Smooth muscle cell (in vitro differentiated cells): Measurements from ENCODE around the gene CILP2. TPM values are rescaled to one million over a fixed set of nuclear protein-coding genes. Genes with fewer than 3 reads are reported as not detected.

Source experiments
- DNase-seq: peaks from one replicate; lab custom pipeline; 2025; ENCODE audit not compliant: unreplicated experiment; lab: John Stamatoyannopoulos, UW
- H2AFZ ChIP-seq: fragments of 200-600 bp; sonication (generic); 2 replicates; pipeline ENCODE4 v1.6.0; 2016; ENCODE audit warnings: antibody characterized with exemption, low read depth, mild to moderate bottlenecking
- H3F3A ChIP-seq: fragments of 200-600 bp; sonication (generic); 2 replicates; pipeline ENCODE4 v1.6.0; 2017; ENCODE audit warnings: antibody characterized with exemption, low read depth
- H3K27ac ChIP-seq: fragments of 200-600 bp; sonication (generic); 2 replicates; pipeline ENCODE4 v1.5.1; 2016; ENCODE audit warnings: low read depth, mild to moderate bottlenecking
- H3K27me3 ChIP-seq: fragments of 200-600 bp; sonication (generic); 2 replicates; pipeline ENCODE4 v1.6.1; 2016; ENCODE audit warnings: low read depth, mild to moderate bottlenecking
- H3K36me3 ChIP-seq: fragments of 200-600 bp; sonication (generic); 2 replicates; pipeline ENCODE4 v1.5.1; 2016; ENCODE audit warnings: low read depth
- H3K4me1 ChIP-seq: fragments of 200-600 bp; sonication (generic); 2 replicates; pipeline ENCODE4 v1.5.1; 2016; ENCODE audit warnings: low read depth
- H3K4me2 ChIP-seq: fragments of 200-600 bp; sonication (generic); 2 replicates; pipeline ENCODE4 v1.6.0; 2016; ENCODE audit warnings: mild to moderate bottlenecking
- H3K4me3 ChIP-seq: fragments of 200-600 bp; sonication (generic); 2 replicates; pipeline ENCODE4 v1.5.1; 2016; ENCODE audit warnings: mild to moderate bottlenecking
- H3K79me2 ChIP-seq: fragments of 200-600 bp; sonication (generic); 2 replicates; pipeline ENCODE4 v1.6.0; 2016; ENCODE audit warnings: low read depth, mild to moderate bottlenecking
- H3K9ac ChIP-seq: fragments of 200-600 bp; sonication (generic); 2 replicates; pipeline ENCODE4 v1.6.0; 2016; ENCODE audit warnings: low read depth
- H3K9me3 ChIP-seq: fragments of 200-600 bp; sonication (generic); replicated peaks from 2 replicates; pipeline ENCODE4 v1.5.1; 2016; ENCODE audit warnings: low read depth
- H4K20me1 ChIP-seq: fragments of 200-600 bp; sonication (generic); 2 replicates; pipeline ENCODE4 v1.6.0; 2016; ENCODE audit warnings: low read depth
- CTCF ChIP-seq: fragments of 200-600 bp; sonication (generic); IDR thresholded peaks from 2 replicates; pipeline ENCODE4 v1.5.1; 2017; ENCODE audit warnings: borderline replicate concordance, mild to moderate bottlenecking, antibody characterized with exemption; ENCODE audit not compliant: insufficient read depth, poor library complexity, severe bottlenecking
- WGBS: methylation state at CpG from one replicate; pipeline ENCODE4 v1.1.7; 2016; ENCODE audit warnings: low lambda C conversion rate; 5-methylcytosine and 5-hydroxymethylcytosine counted together
- polyA plus RNA-seq: library from polyadenylated mRNA; unstranded; fragments of >200 nt; fragmentation: Nextera tagmentation; extraction: Ambion mirVana; gene quantifications from 2 replicates; pipeline ENCODE4 v1.2.1, GENCODE V29; 2016
- total RNA-seq: library from RNA; depleted of rRNA; stranded (reverse); fragments of >200 nt; gene quantifications from 2 replicates; pipeline ENCODE4 v1.2.3, GENCODE V29; 2014

CILP2 gene
- total and polyA plus RNA-seq, 2 experiments from 2014 or later, result 27.2 to 95.0 TPM

DNA sequence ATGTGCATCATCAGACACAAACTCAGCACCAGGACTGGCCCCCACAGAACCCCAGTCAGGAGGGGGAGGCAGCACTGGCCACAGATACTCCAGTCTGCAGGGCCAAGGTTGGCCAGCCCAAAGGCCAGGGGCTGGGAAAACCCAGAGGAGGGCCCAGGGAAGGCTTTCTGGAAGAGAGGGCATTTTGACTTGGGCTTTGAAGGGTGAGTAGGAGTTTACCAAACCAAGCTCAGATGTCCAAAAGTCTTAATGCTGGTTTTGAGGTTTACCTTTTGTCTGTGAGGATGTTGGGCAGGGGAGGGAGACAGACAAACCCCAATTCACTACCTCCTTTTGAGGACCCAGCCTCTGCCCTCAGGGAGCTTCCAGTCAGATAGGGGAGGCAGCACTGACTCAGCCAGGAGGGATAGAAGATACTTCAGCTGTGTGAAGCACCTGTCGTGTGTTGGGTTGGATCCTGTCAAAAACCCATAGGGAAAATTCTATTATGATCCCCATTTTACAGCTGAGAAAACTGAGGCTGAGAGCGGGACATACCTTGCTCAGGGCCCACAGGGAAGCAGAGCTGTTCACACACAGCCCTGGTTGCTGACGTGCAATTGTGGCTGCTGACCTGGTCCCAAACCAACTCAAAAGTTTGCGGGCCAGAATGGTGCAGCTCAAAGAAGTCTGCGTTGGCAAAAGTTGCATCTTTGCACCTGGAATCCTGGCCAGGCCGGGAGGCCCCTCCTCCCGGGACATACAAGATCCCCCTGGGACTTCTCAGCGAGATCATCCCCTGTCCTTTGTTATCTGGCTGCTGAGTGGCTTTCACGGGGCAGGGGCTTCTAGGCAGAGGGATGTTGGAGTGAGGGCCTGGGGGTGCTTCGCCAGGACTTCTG is 13.1 kb downstream of the CILP2 start:
- 84% methylated on average over 10 of the region's 10 CpGs for WGBS
- Histone ChIP-seq H3K79me2 (no peaks in the 10 kb centered on the region), H2AFZ (no peak overlapping the region), H3K4me1 (peaks cover 12% of the 10 kb centered on the region), H4K20me1 (no peaks in the 10 kb centered on the region), H3F3A (no peaks in the 10 kb centered on the region), H3K9me3 (no peaks in the 10 kb centered on the region), H3K4me3 (no peak overlapping the region), H3K27ac (peak overlapping the region; percentile 69), H3K27me3 (no peaks in the 10 kb centered on the region), H3K4me2 (peak overlapping the region; percentile 25), H3K36me3 (no peaks in the 10 kb centered on the region), H3K9ac (no peak overlapping the region)
- TF ChIP-seq CTCF, result no peak
- DNase-seq, result no peak

- H2AFZ ChIP-seq, result no peak overlapping the region
- no peaks in the 10 kb centered on the region for H3F3A ChIP-seq
- no peak overlapping the region for H3K4me3 ChIP-seq
- H3K36me3 ChIP-seq, result no peaks in the 10 kb centered on the region
- H4K20me1 ChIP-seq, result no peaks in the 10 kb centered on the region
- no peaks in the 10 kb centered on the region for H3K9me3 ChIP-seq
- H3K79me2 ChIP-seq, result no peaks in the 10 kb centered on the region
- peak overlapping the region; percentile 69 for H3K27ac ChIP-seq
- TF ChIP-seq CTCF, result no peak
- H3K9ac ChIP-seq, result no peak overlapping the region
- no peak overlapping the region for H3K4me2 ChIP-seq
- H3K4me1 ChIP-seq, result peaks cover 12% of the 10 kb centered on the region
- DNase-seq, result no peak
- 57% methylated on average over 14 of the region's 14 CpGs for WGBS
- no peaks in the 10 kb centered on the region for H3K27me3 ChIP-seq
Measured at GRCh38 chr19:19551853-19552192, 13.8 kb downstream of the CILP2 start.

GRCh38 chr19:19552798-19553197 is 14.7 kb downstream of the CILP2 start:
- DNase-seq, result no peak
- Histone ChIP-seq H3K79me2 (no peaks in the 10 kb centered on the region), H3K4me3 (no peak overlapping the region), H3K27me3 (no peaks in the 10 kb centered on the region), H3K4me1 (peaks cover 12% of the 10 kb centered on the region), H4K20me1 (no peaks in the 10 kb centered on the region), H2AFZ (no peak overlapping the region), H3K9ac (no peak overlapping the region), H3K4me2 (no peak overlapping the region), H3K36me3 (no peaks in the 10 kb centered on the region), H3F3A (no peaks in the 10 kb centered on the region), H3K27ac (no peak overlapping the region), H3K9me3 (no peaks in the 10 kb centered on the region)
- TF ChIP-seq CTCF, result peak; percentile 60
- WGBS, result 61% methylated on average over 6 of the region's 6 CpGs

DNA sequence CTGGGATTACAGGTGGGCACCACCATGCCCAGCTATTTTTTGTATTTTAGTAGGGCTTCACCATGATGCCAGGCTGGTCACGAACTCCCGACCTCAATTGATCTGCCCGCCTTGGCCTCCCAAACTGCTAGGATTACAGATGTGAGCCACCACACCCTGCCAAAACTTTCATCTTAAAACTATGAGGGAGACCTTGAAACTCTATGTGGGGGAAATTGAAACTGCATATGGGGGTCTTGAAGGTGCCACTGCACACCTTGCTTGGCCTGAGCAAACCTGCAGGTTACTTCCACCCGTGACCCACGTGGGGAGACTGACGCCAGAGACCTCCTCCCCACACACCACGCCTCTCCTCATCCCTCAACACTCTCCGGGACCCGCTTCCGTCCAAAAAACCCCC is 15.6 kb downstream of the CILP2 start:
- H3K9me3 ChIP-seq, result no peaks in the 10 kb centered on the region
- DNase-seq, result no peak
- 93% methylated on average over 10 of the region's 10 CpGs for WGBS
- no peak overlapping the region for H3K9ac ChIP-seq
- no peak overlapping the region for H3K4me2 ChIP-seq
- H2AFZ ChIP-seq, result no peak overlapping the region
- H4K20me1 ChIP-seq, result no peaks in the 10 kb centered on the region
- no peak overlapping the region for H3K4me3 ChIP-seq
- no peaks in the 10 kb centered on the region for H3F3A ChIP-seq
- no peak overlapping the region for H3K27ac ChIP-seq
- no peaks in the 10 kb centered on the region for H3K79me2 ChIP-seq
- no peaks in the 10 kb centered on the region for H3K36me3 ChIP-seq
- H3K27me3 ChIP-seq, result no peaks in the 10 kb centered on the region
- peaks cover 6% of the 10 kb centered on the region for H3K4me1 ChIP-seq
- TF ChIP-seq CTCF, result no peak
